Measurements from ENCODE around the gene HGF.

The HGF gene

GRCh38 chr7:81719865-81720264, 50.0 kb downstream of the HGF start:
- DNase-seq (ENCODE audit: low spot score) = no peak

DNA sequence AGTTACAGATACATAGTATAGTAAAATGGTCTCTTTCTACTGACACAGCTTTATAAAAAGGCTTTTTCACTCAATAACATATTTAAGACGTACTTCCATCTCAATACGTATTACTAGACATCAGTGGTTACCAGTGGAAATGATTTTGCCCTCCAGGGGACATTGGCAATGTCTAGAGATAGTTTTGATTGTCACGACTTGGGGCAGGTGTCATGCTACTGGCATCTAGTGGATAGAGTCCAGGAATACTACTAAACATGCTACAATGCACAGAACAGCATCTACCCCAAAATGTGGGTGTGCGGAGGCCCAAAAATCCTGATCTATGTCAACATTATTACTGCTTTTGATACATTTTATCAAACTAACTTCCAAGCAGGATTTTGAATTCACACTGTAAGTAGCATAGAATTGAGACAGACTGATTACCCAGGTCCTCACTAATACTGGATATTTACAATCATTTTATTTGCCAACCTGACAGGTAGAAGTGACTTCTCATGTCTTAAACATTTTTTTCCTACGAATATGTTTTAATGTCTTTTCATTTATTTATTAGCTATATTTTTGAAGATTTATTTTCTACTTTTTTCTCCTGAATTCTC, 53.8 kb downstream of the HGF start:
- no peak for DNase-seq (ENCODE audit: low spot score)

DNA sequence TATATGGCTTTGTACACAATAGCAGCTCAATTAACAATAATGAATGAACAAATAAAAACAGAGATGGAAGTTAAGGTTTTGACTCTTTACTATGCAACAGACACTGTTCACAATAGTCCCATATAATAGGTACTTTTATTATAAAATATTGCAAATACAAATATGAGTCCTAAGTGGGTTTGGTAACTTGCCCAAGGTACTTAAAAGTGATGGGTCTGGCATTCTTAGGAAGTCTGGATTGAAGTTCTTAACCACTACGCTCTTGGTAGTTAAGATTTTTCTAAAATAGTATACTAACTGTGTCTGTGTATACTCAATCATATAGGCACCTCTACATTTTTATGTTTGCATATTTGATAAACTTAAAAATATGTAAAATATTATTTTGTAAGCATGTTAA, 55.5 kb downstream of the HGF start:
- no peak for DNase-seq (ENCODE audit: low spot score)

DNA sequence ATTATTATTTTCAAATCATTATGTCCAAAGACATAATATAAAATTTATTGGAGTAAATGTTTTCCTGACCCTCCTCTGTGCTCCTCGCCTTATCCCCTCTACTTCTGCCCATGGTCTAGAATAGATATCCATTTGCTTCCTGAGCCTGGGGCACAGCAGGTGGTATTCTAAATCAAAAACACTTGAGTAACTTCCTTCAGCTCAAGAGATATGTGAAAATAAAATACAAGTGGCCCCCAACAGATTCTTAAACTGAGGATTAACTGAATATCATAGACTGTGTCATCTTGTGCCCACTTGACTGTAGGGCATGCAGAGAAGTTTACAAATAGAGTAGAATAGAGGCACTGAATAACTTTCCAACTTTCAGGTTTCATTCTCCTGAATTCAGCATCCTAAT, 59.1 kb downstream of the HGF start:
- DNase-seq (ENCODE audit: low spot score) = no peak

- DNase-seq (ENCODE audit: low spot score) = no peak
Observed at GRCh38 chr7:81709836-81710235, 60.0 kb downstream of the HGF start.

- no peak for DNase-seq (ENCODE audit: low spot score)
Observed at GRCh38 chr7:81707966-81708365, 61.9 kb downstream of the HGF start.

- DNase-seq (ENCODE audit: low spot score) = no peak
Observed at GRCh38 chr7:81707196-81707595, 62.7 kb downstream of the HGF start.

DNA sequence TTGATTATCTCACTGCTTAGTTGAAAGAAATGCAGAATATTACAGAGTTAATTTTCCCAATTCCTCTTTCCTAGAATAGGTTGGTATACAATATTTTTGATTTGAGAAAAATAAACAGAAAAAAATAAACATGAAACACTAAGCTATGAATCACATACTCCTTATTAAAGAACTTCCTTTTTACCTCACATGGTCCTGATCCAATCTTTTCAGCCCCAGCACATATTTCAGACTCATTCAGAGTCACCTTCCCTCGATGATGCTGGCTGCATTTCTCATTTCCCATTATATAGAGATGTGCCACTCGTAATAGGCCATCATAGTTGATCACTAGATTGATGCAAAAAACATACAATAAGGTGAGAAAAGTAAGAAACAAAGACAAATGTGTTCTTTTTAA, 64.6 kb downstream of the HGF start:
- DNase-seq (ENCODE audit: low spot score) = no peak

DNA sequence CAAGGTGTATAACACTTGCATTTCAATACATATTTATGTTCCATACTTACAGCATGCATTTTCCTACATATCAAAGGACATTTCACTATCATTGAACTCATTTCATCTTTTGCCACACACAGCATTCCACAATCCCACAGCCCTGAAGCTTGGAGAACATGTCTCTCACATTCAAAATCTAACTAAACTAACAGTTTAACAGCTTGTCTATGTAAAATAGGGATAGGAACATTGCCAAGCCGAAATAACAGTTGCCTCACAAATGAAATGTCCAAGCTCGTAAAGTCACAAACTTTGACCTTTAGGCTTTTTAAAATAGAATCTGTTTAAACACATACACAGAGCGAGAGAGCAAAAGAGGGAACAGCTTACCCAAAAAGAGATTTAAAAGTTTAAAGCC, 65.3 kb downstream of the HGF start:
- no peak for DNase-seq (ENCODE audit: low spot score)

- no peak for DNase-seq (ENCODE audit: low spot score)
Observed at GRCh38 chr7:81698965-81699364, 70.9 kb downstream of the HGF start.

- DNase-seq (ENCODE audit: low spot score) = no peak
Observed at GRCh38 chr7:81694711-81695110, 75.1 kb downstream of the HGF start.

GRCh38 chr7:81693894-81694293, 76.0 kb downstream of the HGF start:
- no peak for DNase-seq (ENCODE audit: low spot score)

- no peak for DNase-seq (ENCODE audit: low spot score)
Observed at GRCh38 chr7:81693080-81693479, 76.8 kb downstream of the HGF start.

DNA sequence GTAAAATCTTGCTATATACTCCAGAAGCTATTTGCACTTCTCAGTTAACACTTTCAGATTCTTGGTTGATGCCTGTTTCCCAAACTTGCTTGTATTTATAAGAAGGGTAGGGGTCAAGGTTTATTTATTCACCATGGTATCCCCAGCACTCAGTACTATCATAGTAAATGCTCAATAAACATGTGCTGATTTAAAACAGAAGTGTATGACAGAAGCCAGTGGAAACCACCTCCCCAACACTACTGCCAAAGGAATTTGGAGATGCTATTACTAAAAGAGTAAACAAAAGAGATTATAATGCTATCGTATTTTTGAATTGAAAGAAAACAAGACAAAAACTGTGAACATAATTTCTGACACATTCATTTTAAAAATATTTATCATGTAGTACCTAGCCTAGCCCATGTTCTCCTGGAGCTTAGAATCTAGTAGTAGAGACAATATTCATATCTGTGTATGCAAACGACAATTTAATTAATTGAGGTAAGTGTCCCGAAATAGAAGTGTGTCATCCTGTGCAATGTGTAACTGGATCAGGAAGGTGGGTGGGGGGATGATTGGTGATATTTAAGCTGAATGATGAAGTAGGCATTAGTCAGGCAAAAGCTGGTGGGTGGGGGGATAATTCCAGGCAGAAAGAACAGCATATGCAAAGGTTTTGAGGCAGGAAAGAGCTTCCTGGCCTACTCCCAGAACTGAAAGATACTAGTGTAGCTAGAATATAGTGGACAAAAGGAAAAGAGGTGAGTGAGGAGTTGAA, 77.5 kb downstream of the HGF start:
- no peak for DNase-seq (ENCODE audit: low spot score)

- no peak for DNase-seq (ENCODE audit: low spot score)
Observed at GRCh38 chr7:81691199-81691821, 78.5 kb downstream of the HGF start.

- no peak for DNase-seq (ENCODE audit: low spot score)
Observed at GRCh38 chr7:81690688-81691087, 79.2 kb downstream of the HGF start.

- no peak for DNase-seq (ENCODE audit: low spot score)
Observed at GRCh38 chr7:81690251-81690650, 79.6 kb downstream of the HGF start.

- no peak for DNase-seq (ENCODE audit: low spot score)
Observed at GRCh38 chr7:81688622-81689411, 81.0 kb downstream of the HGF start.

DNA sequence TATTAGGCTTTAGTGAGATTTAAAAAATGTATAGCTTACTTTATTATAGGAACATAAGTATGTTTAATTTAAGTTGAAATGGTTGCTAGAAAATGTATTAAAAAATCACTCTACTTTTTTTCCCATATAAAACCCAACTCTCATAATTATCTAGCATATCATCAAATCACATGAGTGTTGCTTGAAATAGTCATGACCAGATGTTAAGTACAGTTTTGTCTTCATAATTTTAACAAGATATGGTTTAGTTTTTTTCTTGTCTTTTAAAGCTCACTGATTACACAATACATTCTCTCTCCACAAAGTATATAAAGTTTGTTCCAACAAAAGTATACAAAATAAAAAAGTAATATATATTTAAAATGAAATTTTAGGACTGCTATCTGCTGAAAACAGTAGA, 82.8 kb downstream of the HGF start:
- DNase-seq (ENCODE audit: low spot score) = no peak

DNA sequence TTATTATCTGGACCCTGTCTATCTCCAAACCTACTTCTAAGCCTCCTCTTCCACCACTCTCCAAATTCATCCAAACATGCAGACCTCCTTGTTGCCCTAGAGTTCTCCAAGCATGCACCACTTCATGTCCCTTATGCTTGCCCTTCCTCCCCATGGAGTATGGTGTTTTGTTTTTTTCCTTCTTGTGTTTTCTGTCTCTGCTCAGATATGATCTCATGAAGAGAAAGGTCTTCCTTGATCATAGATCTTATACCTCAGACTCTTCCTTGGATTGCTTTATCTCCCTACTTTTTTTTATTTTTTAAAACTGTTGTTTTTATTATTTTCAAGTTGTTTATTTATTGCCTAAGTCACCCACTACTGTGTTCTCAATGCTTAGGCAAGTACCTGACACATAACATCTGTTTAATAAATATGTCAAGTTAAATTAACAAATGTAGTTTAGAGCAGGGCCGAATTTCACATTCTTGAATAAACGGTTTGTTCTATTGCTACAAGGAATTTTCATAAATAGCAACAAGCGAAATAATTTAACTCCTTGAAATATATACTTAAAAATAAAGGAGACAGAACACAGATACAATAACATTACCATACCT, 84.5 kb downstream of the HGF start:
- no peak for DNase-seq (ENCODE audit: low spot score)

DNA sequence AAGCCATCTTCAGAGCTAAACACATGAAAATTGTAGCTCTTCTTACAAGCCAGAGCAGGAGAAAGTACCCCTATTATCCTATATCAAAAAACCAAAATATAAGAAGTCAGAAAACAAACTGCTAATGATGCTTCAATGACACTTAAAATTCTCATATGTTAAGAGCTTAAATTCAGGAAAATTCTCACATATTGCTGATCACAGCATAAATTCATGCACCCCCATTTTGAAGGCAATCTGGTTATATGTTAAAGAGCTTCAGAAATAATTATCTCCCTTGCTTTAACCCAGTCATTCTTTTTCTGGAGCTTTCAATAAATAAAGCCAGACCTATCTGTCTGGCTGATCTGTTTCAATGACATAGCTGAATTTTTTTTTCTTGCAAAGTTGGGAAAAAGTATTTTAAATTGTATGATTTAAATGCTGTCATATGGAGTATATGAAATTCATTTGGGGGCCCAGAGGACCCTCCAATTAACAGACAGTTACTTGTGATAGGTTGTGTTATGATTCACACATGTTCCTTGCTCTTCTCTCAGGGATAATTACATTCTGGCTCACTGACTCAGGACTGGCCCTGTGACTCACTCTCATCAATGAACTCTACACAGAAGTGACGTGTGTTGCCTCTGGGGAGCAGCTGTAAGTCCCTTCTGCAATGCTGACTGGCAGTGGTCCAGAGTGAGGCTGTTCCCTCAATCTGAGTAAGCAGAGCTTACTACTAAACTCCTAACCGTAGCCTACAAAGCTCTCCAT, 85.2 kb downstream of the HGF start:
- no peak for DNase-seq (ENCODE audit: low spot score)

- no peak for DNase-seq (ENCODE audit: low spot score)
Observed at GRCh38 chr7:81684033-81684432, 85.8 kb downstream of the HGF start.

Data from hematopoietic multipotent progenitor cell treated with erythropoietin and hydrocortisone succinate and interleukin-3 and kit ligand, for 17 days (in vitro differentiated cells).